Fibroblast of lung (primary cell): ENCODE results near the gene COL11A1.

Source experiments
- CTCF ChIP-seq, 2 donors: IDR thresholded peaks in 1 of 2; conservative IDR thresholded peaks in 1 of 2; 1 replicate in 1 of 2; 2 replicates in 1 of 2; pipeline ENCODE4 v1.5.1; 2011 to 2012; ENCODE audit warnings: low read length in 2 of 2, control low read depth in 1 of 2, inconsistent platforms in 1 of 2, low read depth in 1 of 2, mild to moderate bottlenecking in 1 of 2
- EZH2 ChIP-seq: IDR thresholded peaks from 2 replicates; pipeline ENCODE4 v1.5.1; 2012; ENCODE audit warnings: low read length, control low read depth, mild to moderate bottlenecking; ENCODE audit errors: missing control alignments

DNA sequence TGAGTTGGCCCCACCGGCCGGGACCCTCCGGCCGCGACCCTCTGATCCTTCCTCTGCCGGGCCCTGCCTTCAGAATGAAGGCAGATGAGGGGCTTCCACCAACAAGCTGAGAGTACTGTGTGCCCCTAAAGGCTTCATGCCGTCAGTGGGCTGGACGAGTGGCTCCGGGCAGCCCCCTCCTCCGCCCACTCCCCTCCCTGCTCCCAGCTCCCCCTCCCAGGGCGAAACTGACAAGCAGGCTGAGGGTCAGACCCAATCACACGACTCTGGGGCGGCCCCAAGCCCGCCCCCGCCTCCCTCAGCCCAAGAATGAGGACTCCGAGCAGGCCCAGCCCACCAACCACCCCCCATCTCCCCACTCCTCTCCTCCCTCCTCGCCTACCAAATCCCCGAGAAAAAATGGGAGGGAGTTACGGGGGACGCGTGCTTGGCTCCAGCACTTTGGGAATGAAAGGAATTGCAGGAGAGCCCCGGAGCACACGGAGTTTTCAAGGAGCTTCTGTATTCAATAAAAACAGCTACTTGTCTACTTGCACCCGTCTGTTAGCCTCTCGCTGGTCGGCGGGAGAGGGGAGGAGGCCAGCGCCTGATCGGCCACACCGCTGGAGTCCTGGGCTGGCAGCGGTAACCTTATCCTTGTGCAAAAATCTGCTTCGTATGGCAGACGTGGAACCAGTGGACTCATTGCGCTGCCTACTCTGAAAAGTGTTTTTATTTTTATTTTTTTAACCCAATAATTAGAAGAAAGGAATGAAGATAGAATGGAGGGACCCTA, at the start of gene COL11A1:
- TF ChIP-seq CTCF (conservative IDR thresholded peaks at IDR 0.05 in 1 of 2, IDR thresholded peaks at IDR 0.05 in 1 of 2; ENCODE audit: low read depth in 1 of 2, low read length in 2 of 2) (no peak), EZH2 (no peak)
